Adipose tissue (tissue), 3 donors: ENCODE results near the gene RASA3. TPM values are rescaled to one million over a fixed set of nuclear protein-coding genes. Genes with fewer than 3 reads are reported as not detected.

Source experiments
- H3K27ac ChIP-seq: one replicate; pipeline ENCODE4 v1.5.1; 2013; ENCODE audit warnings: low read depth, low read length
- WGBS, 3 donors: extraction: QIAGEN DNeasy Blood & Tissue Kit; methylation state at CpG; one replicate each; pipeline ENCODE4 v1.1.7; 2013; 5-methylcytosine and 5-hydroxymethylcytosine counted together
- polyA plus RNA-seq, 3 donors: library from polyadenylated mRNA; stranded (reverse); fragments of 200-250 nt; gene quantifications; one replicate each; pipeline ENCODE4 v1.2.3, GENCODE V29; 2013
- donor health status: healthy with polysubstance abuse.
- donor health status: Bipolar disorder and iron deficiency.
- donor health status: healthy.

RASA3 gene
- polyA plus RNA-seq, 3 donors = 14.8 to 62.0 (median 20.9) TPM

DNA sequence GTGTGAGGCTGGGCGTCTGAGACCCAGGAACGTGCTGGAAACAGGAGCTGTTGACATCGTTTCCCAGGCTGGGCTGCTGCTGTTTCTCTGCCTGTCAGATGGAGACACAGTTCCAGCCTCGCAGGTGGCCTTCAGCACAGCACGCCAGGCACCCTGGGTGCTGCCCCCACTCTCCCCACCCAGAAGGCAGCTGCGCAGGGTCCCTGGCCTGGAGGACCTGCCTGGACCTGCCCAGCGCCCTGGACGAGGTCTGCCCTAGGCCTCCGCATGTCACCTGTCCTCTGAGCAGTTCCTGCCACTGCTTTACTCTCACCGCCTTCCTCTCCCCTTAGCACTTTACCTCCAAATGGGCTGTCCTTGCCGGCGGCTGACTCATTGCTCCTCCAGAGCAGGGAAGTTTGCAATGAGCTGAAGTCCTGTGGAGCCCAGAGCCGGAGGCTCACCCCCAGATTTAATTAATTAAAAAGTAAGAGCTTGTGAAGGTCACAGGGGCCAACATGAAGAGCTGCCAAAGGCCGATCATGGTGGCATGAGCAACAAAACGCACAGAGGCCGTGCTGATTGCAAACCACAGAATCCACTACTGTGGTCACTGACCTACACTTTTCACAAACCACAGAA, 190.7 kb downstream of the RASA3 start:
- WGBS, 3 donors = 81 to 86% (median 85%) methylated on average over 16 of the region's 16 CpGs
- H3K27ac ChIP-seq = no peak overlapping the region

DNA sequence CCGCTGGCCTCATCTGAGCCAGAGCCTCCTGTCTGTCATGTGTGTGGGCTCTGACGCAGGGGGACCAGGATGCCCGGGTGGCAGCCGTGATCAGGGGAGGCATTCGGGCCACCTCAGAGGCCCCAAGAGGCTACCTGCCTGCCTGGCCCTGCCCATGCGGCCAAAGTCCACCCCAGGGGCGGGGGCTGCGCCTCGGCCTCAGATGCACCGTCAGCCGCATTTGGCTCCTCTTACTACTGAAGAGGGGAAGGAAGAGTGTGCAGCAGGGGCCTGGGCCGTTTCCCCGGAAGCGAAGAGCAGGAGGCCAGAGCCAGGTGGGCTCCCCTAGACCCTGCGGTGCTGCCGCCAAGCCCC, 192.5 kb downstream of the RASA3 start:
- H3K27ac ChIP-seq = no peak overlapping the region
- WGBS, 3 donors = 31 to 72% (median 69%) methylated on average over 16 of the region's 16 CpGs

DNA sequence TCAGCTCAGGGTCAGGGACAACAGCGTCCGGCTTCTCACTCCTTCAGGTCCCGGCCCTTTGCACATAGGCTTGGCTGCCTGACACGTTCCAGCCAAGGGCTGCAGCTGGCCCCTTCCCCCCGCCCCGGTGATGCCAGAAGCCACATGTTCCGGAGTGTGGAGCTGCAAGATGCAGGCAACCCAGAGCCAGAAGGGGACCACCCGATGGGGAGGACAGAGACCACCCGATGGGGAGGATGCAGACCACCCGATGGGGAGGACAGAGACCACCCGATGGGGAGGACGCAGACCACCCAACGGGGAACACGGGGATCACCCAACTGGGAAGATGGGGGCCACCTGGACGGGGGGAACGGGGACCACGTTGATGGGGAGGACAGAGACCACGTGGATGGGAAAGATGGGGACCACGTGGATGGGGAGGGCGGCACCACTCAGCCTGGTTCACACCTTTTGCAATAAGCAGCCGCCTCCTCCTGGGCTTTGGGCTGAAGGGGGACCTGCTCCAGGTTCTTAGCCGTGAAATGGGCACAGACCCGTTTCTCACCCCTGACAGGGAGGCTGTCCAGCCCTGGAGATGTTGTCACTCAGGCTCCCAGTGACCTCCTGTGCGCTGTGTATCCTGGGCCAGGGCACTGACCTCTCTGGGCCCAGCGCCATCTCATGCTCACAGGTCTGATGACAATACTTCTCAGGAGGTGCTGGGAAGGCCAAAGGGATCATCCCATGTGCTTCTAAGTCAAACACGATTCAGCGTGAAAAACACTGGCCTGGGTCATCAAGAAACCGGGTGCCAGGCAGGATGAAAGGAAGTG, 193.1 kb downstream of the RASA3 start:
- WGBS, 3 donors = 71 to 81% (median 81%) methylated on average over 28 of the region's 28 CpGs
- no peak overlapping the region for H3K27ac ChIP-seq

- WGBS, 3 donors = 27 to 58% (median 58%) methylated on average over 11 of the region's 11 CpGs
- no peak overlapping the region for H3K27ac ChIP-seq
Measured at GRCh38 chr13:113938716-113939115, 193.7 kb downstream of the RASA3 start.

- no peak overlapping the region for H3K27ac ChIP-seq
- 68 to 83% (median 71%) methylated on average over 7 of the region's 7 CpGs for WGBS, 3 donors
Measured at GRCh38 chr13:113938246-113938645, 194.2 kb downstream of the RASA3 start.

GRCh38 chr13:113937527-113938180, 194.8 kb downstream of the RASA3 start:
- WGBS, 3 donors = 58 to 64% (median 61%) methylated on average over 20 of the region's 20 CpGs
- no peak overlapping the region for H3K27ac ChIP-seq

DNA sequence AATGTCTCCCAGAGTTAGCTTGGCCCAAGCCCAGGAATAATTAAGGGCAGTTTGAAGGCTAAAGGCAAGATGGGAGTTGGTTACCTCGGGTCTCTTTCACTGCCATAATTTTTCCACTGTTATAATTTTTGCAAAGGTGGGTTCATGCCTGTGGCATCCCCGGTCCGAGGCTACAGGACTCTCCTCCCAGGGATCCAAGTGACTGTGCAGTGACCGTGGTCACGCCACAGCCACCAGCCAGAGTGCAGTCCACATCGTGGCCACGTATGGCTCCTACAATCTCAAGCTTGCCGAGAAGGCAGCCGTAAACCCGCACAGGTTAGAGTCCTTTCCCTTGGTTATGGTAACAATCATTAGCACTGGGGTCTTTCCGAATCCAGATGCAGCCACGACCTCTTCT, 195.3 kb downstream of the RASA3 start:
- no peak overlapping the region for H3K27ac ChIP-seq
- whole genome bisulfite sequencing, 3 donors = 81 to 84% (median 82%) methylated on average over 12 of the region's 12 CpGs

- H3K27ac ChIP-seq = no peak overlapping the region
- WGBS, 3 donors = 59 to 87% (median 72%) methylated on average over 25 of the region's 25 CpGs
Measured at GRCh38 chr13:113936166-113936965, 196.1 kb downstream of the RASA3 start.

DNA sequence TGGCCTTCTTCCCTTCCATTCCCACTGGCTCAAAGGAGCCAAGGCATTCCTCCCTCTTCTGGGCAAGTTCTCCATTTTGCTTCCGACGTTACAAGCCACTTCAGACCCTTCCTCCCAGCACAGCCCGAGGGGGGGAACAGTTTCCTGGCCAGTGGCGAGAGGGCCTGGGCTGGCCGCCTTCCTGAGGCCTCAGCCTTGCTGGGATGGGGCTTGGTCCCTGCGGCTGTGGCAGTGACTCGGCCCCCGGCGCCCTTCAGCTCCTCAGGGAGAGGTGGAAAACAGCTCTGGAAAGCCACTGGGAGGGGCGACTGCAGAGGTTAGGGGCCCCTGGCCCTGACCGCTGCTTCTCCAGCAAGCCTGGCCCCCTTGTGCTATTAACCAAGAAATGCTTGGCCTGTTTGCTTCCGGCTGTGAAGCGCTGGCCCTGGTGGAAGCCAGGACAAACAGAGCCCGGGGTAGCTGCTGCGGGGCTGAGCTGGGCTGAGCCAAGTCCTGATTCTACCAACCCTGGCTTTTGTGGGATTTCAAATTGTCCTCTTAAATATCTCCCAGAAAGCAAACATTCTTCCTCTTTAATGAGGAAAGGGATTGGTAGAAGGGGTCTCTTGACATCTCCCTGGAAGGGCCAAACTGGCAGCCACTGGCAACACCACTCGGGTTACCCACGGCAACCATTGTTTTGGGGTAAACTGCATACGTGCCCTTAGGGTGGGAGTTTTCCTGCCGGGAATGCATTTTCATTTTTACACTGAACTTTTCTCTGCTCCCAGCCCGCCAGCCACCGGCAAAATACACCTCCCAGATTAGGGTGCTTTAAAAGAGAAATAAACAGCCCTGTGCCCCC, 197.2 kb downstream of the RASA3 start:
- no peak overlapping the region for H3K27ac ChIP-seq
- WGBS, 3 donors = 36 to 69% (median 42%) methylated on average over 21 of the region's 21 CpGs

DNA sequence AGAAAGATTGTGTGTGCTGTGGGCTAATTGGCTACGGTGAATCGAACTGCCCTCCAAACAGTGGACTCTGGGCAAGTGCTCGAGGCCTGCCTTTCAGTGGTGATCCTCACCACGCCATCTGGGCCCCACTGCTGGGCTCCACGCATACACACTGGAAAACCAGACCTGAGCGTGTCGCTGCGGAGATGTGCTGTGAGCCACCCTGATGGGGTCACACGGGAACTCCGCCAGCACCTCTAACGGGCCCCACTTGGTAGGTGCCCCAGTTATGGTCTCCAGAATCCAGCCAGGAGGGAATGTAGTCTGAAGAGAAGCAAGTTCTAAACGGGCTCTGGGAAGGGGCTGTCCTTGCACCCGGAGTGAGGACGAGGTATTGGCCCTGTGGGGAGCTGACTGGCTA, 197.8 kb downstream of the RASA3 start:
- H3K27ac ChIP-seq = no peak overlapping the region
- 81 to 89% (median 87%) methylated on average over 14 of the region's 14 CpGs for WGBS, 3 donors

DNA sequence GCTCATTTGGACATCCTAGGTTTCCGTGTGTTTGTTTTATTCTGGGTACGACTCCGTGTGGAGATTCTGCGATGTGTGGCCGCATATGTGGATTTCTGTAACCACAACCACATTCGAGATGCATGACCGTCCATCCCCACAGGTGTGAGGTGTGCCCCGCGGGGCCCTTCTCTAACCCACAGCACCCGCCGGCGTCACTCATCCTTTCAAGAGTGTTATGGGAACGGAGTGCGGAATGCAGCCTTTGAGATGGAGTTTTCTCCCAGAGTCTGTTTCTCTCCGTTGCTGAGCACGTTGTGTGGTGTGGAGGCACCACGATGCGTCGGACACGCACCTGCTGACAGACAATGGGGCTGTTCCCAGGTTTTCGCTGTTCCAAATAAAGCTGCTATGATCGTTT, 198.5 kb downstream of the RASA3 start:
- 91 to 97% (median 96%) methylated on average over 22 of the region's 22 CpGs for WGBS, 3 donors
- no peak overlapping the region for H3K27ac ChIP-seq

- no peak overlapping the region for H3K27ac ChIP-seq
- 75 to 93% (median 91%) methylated on average over 16 of the region's 16 CpGs for WGBS, 3 donors
Measured at GRCh38 chr13:113931841-113932459, 200.5 kb downstream of the RASA3 start.

DNA sequence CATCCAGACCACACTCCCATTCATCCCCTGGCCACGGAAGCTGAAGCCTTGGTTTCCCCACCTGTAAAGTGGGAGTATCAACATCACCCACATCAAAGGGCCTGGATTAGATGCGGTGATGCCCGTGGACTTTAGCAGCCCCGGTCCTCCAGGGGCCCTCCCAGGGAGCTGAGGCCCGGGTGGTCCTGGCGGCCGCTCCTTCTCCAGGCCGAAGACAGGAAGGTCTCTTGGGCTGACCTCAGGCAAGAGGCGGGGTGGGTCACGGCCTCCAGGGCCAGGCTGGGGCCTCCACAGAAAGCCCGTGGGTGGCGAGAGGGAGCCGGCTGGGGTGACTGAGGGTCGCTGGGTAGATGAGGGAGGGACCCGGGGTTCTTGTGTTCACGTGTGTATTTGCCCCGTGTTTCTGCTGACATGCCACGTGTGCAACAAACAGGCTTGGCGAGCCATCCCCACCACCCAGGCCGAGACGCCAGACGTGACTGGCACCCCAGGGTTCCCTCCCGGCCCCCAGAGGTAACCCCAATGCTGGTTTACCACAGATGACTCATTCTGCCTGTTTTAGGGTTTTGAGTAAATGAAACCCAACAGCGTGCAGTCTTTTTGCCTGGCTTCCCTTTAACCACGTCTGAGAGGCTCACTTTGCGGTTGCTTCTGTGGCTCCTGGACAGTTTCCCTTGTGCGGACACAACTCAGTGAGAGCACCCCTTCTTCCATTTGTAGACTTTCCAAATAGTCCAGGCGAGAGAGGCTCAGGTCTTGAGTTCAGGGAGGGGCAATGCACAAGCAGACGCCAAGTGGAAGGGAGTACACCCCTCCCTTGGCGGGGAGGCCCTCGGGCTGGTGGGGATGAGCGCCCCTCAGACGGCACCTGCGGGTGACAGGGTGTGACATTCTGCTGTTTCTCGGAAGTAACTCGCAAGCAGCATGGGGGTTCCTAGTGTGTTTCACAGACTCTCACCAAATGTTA, 201.5 kb downstream of the RASA3 start:
- 82 to 90% (median 86%) methylated on average over 36 of the region's 36 CpGs for WGBS, 3 donors

GRCh38 chr13:113929628-113930615, 202.5 kb downstream of the RASA3 start:
- WGBS, 3 donors = 83 to 90% (median 87%) methylated on average over 33 to 38 of the region's 38 CpGs

More for the DNA sequence above, 201.5 kb downstream of the RASA3 start:
- H3K27ac ChIP-seq = no peak overlapping the region

More at GRCh38 chr13:113929628-113930615, 202.5 kb downstream of the RASA3 start:
- no peak overlapping the region for H3K27ac ChIP-seq
